Brain microvascular endothelial cell (primary cell): Measurements from ENCODE around the gene VASN.
A peak's percentile ranks its signal among the peaks of the same experiment; 100 is the strongest.

Source experiments
- DNase-seq: peaks from one replicate; pipeline ENCODE4 v3.0.0-alpha.2; 2020
- H3K27ac ChIP-seq: fragments of 250-450 bp; sonication (Bioruptor Pico); 2 replicates; pipeline ENCODE4 v1.5.1; 2020; ENCODE audit warnings: mild to moderate bottlenecking, moderate library complexity
- H3K27me3 ChIP-seq: fragments of 250-450 bp; sonication (Bioruptor Pico); replicated peaks from 2 replicates; pipeline ENCODE4 v1.5.1; 2020; ENCODE audit warnings: mild to moderate bottlenecking
- H3K36me3 ChIP-seq: fragments of 250-450 bp; sonication (Bioruptor Pico); replicated peaks from 2 replicates; pipeline ENCODE4 v1.5.1; 2020; ENCODE audit warnings: mild to moderate bottlenecking
- H3K4me3 ChIP-seq: 2 replicates; pipeline ENCODE4 v1.5.1; 2011; ENCODE audit warnings: low read depth, mild to moderate bottlenecking, control low read depth, low read length, moderate library complexity
- in situ Hi-C: cut with HindIII; loops from 2 replicates; pipeline ENCODE4 v1.10.0; 2017; ENCODE audit warnings: low sequenced_read_pairs, low pct_ligation_motif_present
- TF ChIP-seq, protein P1 (sequence below): IDR thresholded peaks from 2 replicates; pipeline ENCODE4 v1.5.1; 2011; ENCODE audit warnings: low read depth, mild to moderate bottlenecking, moderate library complexity, low read length, control low read depth, inconsistent platforms; ENCODE audit errors: missing control alignments

VASN gene

GRCh38 chr16:4410335-4411075 is 38.9 kb downstream of the VASN start:
- H3K36me3 ChIP-seq: peaks cover 27% of the 10 kb centered on the region
- in situ Hi-C loops: no loop called here
- no peak overlapping the region for H3K4me3 ChIP-seq
- TF ChIP-seq, protein P1, sequence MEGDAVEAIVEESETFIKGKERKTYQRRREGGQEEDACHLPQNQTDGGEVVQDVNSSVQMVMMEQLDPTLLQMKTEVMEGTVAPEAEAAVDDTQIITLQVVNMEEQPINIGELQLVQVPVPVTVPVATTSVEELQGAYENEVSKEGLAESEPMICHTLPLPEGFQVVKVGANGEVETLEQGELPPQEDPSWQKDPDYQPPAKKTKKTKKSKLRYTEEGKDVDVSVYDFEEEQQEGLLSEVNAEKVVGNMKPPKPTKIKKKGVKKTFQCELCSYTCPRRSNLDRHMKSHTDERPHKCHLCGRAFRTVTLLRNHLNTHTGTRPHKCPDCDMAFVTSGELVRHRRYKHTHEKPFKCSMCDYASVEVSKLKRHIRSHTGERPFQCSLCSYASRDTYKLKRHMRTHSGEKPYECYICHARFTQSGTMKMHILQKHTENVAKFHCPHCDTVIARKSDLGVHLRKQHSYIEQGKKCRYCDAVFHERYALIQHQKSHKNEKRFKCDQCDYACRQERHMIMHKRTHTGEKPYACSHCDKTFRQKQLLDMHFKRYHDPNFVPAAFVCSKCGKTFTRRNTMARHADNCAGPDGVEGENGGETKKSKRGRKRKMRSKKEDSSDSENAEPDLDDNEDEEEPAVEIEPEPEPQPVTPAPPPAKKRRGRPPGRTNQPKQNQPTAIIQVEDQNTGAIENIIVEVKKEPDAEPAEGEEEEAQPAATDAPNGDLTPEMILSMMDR: no peak
- H3K27ac ChIP-seq: no peak overlapping the region
- peak; percentile 67 for DNase-seq
- H3K27me3 ChIP-seq: no peaks in the 10 kb centered on the region

GRCh38 chr16:4411684-4412083 is 40.0 kb downstream of the VASN start:
- TF ChIP-seq, protein P1: no peak
- in situ Hi-C loops: no loop called here
- no peak overlapping the region for H3K4me3 ChIP-seq
- peaks cover 21% of the 10 kb centered on the region for H3K36me3 ChIP-seq
- H3K27ac ChIP-seq: no peak overlapping the region
- no peak for DNase-seq
- no peaks in the 10 kb centered on the region for H3K27me3 ChIP-seq

- no peak for DNase-seq
- peaks cover 18% of the 10 kb centered on the region for H3K36me3 ChIP-seq
- in situ Hi-C loops: no loop called here
- no peak overlapping the region for H3K27ac ChIP-seq
- TF ChIP-seq, protein P1: no peak
- H3K27me3 ChIP-seq: no peaks in the 10 kb centered on the region
- H3K4me3 ChIP-seq: no peak overlapping the region
These were observed 40.5 kb downstream of the VASN start for GRCh38 chr16:4412159-4412558.

DNA sequence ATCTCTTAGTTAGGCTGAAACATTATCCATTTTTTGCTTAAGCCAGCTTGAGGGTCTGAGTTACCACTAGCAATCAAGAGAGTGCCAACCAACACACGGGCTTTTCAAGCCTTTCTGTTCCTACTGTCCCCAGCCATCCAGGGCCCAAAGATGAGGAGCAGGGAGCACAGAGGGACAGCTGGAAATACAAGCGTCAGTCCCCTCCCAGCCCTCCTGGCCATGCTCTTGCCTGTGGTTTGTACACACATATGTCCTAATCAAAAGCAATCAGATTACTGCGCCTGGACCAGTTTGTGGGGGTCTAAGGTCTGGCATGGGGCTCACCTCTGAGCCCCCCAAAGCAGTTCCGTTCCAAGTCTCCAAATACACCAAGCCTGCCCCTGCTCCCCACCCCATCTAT is 41.2 kb downstream of the VASN start:
- Histone ChIP-seq H3K36me3 (peaks cover 11% of the 10 kb centered on the region), H3K27ac (no peak overlapping the region), H3K27me3 (no peaks in the 10 kb centered on the region), H3K4me3 (no peak overlapping the region)
- no peak for DNase-seq
- TF ChIP-seq, protein P1: no peak
- in situ Hi-C loops: no loop called here

GRCh38 chr16:4414187-4414917 is 42.7 kb downstream of the VASN start:
- TF ChIP-seq, protein P1: no peak
- no peak overlapping the region for H3K27ac ChIP-seq
- peaks cover 6% of the 10 kb centered on the region for H3K36me3 ChIP-seq
- no peak overlapping the region for H3K4me3 ChIP-seq
- in situ Hi-C loops: no loop called here
- no peaks in the 10 kb centered on the region for H3K27me3 ChIP-seq
- DNase-seq: no peak
